Mesothelial cell of epicardium (in vitro differentiated cells): ENCODE data around the gene ASAP2. TPM values are rescaled to one million over a fixed set of nuclear protein-coding genes. Genes with fewer than 3 reads are reported as not detected.

Experiments used
- DNase-seq, 2 experiments: peaks; one replicate each; pipeline ENCODE4 v3.0.0; 2021; ENCODE audit warnings: low spot score in 2 of 2; ENCODE audit not compliant: unreplicated experiment in 2 of 2
- H3K27ac Mint-ChIP-seq: 2 replicates; pipeline ENCODE4 v1.8.0; 2021; ENCODE audit warnings: mixed read lengths
- H3K27me3 Mint-ChIP-seq: 2 replicates; pipeline ENCODE4 v1.8.0; 2021; ENCODE audit warnings: low read depth, mixed read lengths
- H3K36me3 Mint-ChIP-seq: 2 replicates; pipeline ENCODE4 v1.8.0; 2021; ENCODE audit warnings: mixed read lengths
- H3K4me1 Mint-ChIP-seq: 2 replicates; pipeline ENCODE4 v1.8.0; 2021; ENCODE audit warnings: mixed read lengths
- H3K4me3 Mint-ChIP-seq: 2 replicates; pipeline ENCODE4 v1.8.0; 2021; ENCODE audit warnings: mild to moderate bottlenecking, moderate library complexity, mixed read lengths
- H3K9me3 Mint-ChIP-seq: 2 replicates; pipeline ENCODE4 v1.8.0; 2021; ENCODE audit warnings: mixed read lengths
- total RNA-seq: library from RNA; stranded (reverse); gene quantifications from 3 replicates; pipeline ENCODE4 v1.2.1, GENCODE V29; 2021
- TF ChIP-seq, protein P1 (sequence below): fragments of 200-600 bp; sonication (generic); IDR thresholded peaks from one replicate; pipeline ENCODE4 v1.5.0; 2021; ENCODE audit warnings: antibody characterized with exemption; ENCODE audit not compliant: unreplicated experiment

Gene ASAP2
- total RNA-seq, 1 donor from 2014 or later: 25.8 TPM

DNA sequence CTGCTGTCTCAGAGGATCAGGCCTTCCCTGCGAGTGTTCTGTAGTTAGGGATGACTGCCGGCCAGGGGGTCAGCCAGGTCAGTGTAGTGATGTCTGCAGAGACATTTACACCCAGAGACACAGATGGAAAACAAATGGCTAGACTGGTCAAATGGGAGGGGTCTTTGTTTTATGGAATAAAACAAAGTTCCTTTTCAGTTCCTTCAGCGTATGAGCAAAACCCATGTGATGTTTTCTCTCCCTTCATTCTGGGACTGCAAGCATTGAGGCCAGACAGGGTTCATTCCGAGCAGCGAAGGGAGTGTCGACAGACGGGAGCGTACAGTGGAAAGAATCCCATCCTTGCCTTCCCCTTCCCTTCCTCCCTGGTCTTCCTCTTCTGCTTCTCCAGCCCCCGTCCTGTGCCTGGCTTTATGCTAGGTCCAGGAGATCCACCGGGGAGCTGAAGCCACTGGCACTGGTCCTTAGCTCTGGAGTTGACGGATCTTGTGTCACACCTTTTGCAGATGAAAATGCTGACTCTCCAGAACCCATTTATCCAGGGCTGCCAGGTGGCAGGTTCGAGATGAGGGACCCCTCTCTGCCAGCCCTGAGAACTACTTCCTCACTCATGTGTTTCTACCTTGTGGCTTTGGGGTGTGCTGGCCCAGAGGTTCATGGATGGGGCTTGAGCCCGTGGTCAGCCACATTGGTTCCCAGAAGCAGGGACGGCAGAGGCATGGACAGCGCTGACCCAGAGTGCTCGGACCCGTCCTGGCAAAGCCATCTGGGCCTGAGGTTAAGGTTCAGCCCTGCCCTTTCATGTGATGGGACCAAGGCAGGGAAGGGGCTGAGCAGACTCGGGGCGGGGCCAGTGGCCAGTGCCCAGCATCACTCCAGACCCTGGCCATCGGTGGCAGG, 192.5 kb downstream of the ASAP2 start:
- Mint-ChIP-seq H3K4me3 (no peak overlapping the region), H3K36me3 (peaks cover 11% of the 10 kb centered on the region), H3K27me3 (no peaks in the 10 kb centered on the region), H3K27ac (peak overlapping the region; percentile 59), H3K9me3 (no peaks in the 10 kb centered on the region), H3K4me1 (peaks cover 10% of the 10 kb centered on the region)
- DNase-seq: no peak
- TF ChIP-seq, protein P1, sequence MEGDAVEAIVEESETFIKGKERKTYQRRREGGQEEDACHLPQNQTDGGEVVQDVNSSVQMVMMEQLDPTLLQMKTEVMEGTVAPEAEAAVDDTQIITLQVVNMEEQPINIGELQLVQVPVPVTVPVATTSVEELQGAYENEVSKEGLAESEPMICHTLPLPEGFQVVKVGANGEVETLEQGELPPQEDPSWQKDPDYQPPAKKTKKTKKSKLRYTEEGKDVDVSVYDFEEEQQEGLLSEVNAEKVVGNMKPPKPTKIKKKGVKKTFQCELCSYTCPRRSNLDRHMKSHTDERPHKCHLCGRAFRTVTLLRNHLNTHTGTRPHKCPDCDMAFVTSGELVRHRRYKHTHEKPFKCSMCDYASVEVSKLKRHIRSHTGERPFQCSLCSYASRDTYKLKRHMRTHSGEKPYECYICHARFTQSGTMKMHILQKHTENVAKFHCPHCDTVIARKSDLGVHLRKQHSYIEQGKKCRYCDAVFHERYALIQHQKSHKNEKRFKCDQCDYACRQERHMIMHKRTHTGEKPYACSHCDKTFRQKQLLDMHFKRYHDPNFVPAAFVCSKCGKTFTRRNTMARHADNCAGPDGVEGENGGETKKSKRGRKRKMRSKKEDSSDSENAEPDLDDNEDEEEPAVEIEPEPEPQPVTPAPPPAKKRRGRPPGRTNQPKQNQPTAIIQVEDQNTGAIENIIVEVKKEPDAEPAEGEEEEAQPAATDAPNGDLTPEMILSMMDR: no peak

DNA sequence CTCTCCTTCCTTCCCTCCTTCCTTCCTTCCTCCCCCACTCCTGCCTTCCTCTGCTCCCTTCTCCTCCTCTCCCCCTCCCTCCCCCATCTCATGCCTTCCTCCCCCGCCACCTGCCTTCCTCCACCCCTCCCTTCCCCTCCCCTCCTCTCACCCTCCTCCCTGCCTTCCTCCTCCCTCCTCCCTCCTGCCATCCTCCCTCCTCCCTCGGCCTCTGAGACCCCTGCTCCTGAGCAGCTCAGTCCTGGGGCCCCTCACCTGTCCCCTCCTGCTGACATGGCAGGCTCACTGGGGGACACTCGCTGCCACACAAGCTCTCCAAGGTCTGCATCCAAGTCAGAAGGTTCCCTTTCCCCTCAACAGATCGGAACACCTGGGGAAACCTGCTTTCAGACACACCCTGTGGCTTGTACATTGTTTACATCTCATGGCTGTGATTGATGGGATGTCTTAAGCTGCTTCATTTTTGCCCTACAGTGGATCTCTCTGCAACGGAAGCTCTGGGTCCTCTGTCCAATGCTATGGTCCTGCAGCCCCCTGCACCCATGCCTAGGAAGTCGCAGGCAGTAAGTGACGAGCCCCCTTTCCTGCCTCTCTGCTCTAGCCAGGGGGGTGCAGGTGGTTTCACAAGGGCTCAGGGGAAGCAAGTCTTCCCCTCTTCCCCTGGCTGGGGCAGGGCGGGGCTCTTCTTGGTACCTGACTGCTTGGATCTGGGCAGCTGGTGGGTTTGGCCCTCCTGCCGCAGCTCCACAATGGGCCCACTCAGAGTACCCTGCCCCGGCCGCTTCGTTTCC, 193.9 kb downstream of the ASAP2 start:
- peak overlapping the region; percentile 89 for H3K27ac Mint-ChIP-seq
- TF ChIP-seq, protein P1: no peak
- peaks cover 10% of the 10 kb centered on the region for H3K4me1 Mint-ChIP-seq
- DNase-seq: no peak
- H3K27me3 Mint-ChIP-seq: no peaks in the 10 kb centered on the region
- no peaks in the 10 kb centered on the region for H3K9me3 Mint-ChIP-seq
- H3K4me3 Mint-ChIP-seq: no peak overlapping the region
- peaks cover 3% of the 10 kb centered on the region for H3K36me3 Mint-ChIP-seq

DNA sequence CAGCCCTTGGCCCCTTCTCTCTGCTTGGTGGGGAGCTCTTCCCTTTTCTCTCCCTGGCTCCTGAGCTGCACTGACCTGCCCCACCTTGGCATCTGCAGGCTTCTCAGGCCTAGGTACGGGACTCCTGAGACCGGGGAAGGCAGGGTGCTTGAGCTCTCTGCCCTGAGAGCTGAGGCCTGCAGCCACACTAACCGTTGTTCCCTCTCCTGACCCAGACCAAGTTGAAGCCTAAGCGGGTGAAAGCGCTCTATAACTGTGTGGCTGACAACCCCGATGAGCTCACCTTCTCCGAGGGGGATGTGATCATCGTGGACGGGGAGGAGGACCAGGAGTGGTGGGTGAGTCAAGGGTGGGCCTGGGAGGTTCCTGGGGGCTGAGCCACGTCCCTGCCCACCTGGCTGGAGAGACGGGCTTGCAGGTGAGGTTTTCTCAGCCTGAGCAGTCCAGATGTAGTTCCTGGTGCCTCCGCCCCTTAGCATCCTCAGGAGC, 194.5 kb downstream of the ASAP2 start:
- DNase-seq: no peak
- TF ChIP-seq, protein P1: no peak
- Mint-ChIP-seq H3K36me3 (peaks cover 3% of the 10 kb centered on the region), H3K27me3 (no peaks in the 10 kb centered on the region), H3K27ac (peak overlapping the region; percentile 67), H3K4me1 (peaks cover 10% of the 10 kb centered on the region), H3K4me3 (no peak overlapping the region), H3K9me3 (no peaks in the 10 kb centered on the region)

DNA sequence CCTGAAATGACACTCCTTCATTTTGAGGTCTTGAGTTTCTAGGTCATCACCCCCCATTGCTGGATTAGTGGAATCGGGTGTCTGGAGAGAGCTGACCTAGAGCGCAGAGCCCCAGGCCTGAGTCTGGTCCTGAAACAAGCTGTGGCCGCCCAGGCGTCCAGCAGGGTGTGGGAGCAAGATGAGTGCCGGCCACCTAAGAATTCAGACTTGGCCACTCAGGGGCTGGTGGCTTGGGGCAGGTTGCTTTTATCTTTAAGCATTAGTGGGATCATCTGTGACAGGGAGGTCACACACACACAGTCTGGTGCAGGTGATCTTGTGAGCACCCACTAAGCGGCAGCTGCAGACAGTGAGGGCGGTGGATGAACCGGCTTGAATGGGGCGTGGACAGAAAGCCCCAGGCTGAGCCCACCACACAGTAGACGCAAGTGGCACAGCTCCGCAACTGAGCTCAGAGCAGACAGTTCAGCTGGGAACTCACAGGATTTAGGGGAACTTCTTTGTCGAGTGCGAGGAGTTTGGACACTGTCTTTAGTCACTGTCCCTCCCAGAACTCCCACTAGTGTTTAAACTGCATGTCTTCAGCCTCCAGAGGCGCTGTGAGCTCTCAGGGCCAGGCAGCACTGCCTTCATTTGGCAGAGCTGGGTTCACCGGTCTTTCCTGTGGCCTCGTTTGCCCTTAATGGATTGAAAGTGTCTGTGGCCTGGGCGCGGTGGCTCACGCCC, 195.2 kb downstream of the ASAP2 start:
- TF ChIP-seq, protein P1: no peak
- Mint-ChIP-seq H3K4me1 (peaks cover 12% of the 10 kb centered on the region), H3K4me3 (no peak overlapping the region), H3K27ac (no peak overlapping the region), H3K9me3 (no peaks in the 10 kb centered on the region), H3K36me3 (peaks cover 3% of the 10 kb centered on the region), H3K27me3 (no peaks in the 10 kb centered on the region)
- DNase-seq: no peak

DNA sequence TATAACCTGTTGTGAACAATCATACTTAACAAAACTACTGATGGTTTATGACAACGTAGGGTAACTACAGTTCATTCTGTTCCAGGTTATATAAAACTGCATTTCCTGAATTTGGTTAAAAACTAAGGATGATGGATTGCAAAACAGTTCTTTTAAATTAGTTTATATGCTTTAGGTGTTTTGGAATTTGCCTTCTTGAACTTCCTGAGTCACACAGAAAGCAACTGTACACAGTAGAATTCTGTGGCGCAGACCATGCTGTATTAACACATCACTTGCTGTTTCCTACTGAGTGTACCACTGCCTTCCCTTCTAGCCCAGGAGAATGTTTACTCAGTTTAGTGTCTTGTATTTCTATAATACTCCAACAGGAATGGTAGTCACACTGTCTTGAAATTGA, 197.3 kb downstream of the ASAP2 start:
- DNase-seq: no peak
- Mint-ChIP-seq H3K9me3 (no peaks in the 10 kb centered on the region), H3K4me3 (no peak overlapping the region), H3K4me1 (peaks cover 23% of the 10 kb centered on the region), H3K27me3 (no peaks in the 10 kb centered on the region), H3K27ac (no peak overlapping the region), H3K36me3 (peaks cover under 1% of the 10 kb centered on the region)
- TF ChIP-seq, protein P1: no peak
